IPS-18c (cell line): ENCODE results near the gene COX7A1.

Source experiments
- H3K4me3 ChIP-seq: 2 replicates; pipeline ENCODE4 v1.7.0; 2013; ENCODE audit warnings: low read depth, mild to moderate bottlenecking, low read length, moderate library complexity; ENCODE audit not compliant: insufficient read depth
- H3K9me3 ChIP-seq: one replicate; pipeline ENCODE4 v1.6.1; 2013; ENCODE audit warnings: mild to moderate bottlenecking, low read length, moderate library complexity; ENCODE audit not compliant: control insufficient read depth, insufficient read depth

Gene COX7A1

DNA sequence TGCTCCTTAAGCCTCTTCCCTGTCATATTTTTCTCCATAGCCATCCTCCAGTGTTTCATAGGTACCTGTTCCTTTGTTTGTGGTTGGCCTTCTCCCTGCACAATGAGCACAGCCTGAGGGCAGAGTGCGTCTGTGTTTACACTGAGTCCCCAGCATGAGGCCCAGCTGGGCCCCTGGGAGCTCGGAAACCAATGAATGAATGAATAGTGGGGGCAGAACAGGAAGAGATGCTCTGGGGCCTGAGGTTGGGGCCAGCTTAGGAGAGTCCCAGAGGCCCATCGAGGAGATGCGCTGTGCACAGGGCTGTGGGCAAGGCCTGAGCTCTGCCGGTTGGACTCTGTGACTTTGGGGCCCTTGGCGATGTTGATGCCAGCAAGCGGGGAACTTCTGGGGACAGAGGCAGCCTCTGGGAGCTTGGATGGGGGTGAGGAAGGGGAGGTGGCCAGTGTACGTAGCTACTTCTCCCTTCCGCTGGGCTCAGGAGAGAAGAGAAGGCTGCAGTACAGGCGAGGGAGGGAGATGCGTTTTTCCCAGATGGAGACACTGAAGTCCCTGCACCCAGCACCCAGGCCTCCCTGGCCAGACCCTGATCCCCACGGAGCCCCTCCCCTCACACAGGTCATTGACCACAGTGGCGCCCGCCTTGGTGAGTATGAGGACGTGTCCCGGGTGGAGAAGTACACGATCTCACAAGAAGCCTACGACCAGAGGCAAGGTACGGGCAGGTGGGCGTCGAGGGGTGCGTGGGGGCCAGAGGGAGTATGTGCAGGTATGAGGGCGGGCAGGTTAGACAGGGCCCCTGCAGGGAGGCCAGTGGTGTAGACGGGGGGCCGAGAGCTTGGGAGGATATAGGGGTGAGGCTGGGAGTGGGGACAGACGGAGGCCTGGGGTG, 31.9 kb downstream of the COX7A1 start:
- no peaks in the 10 kb centered on the region for H3K9me3 ChIP-seq
- no peak overlapping the region; the same call in 1 of the 2 replicates for H3K4me3 ChIP-seq

DNA sequence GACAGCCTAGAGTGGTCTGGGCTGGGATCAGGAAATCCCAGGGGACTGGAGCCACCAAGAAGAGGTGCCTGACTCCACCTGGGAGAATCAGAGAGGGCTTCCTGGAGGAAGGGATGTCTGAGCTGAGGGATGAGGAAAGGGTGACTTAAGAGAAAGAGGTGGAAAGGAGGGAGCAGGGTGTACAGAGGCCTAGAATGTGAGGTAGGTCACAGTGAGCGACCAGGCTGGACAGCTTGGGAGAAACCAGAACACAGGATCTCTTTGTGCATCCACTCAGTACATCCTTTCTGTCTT, 36.0 kb downstream of the COX7A1 start:
- Histone ChIP-seq H3K9me3 (no peaks in the 10 kb centered on the region), H3K4me3 (peak overlapping the region; percentile 88)

DNA sequence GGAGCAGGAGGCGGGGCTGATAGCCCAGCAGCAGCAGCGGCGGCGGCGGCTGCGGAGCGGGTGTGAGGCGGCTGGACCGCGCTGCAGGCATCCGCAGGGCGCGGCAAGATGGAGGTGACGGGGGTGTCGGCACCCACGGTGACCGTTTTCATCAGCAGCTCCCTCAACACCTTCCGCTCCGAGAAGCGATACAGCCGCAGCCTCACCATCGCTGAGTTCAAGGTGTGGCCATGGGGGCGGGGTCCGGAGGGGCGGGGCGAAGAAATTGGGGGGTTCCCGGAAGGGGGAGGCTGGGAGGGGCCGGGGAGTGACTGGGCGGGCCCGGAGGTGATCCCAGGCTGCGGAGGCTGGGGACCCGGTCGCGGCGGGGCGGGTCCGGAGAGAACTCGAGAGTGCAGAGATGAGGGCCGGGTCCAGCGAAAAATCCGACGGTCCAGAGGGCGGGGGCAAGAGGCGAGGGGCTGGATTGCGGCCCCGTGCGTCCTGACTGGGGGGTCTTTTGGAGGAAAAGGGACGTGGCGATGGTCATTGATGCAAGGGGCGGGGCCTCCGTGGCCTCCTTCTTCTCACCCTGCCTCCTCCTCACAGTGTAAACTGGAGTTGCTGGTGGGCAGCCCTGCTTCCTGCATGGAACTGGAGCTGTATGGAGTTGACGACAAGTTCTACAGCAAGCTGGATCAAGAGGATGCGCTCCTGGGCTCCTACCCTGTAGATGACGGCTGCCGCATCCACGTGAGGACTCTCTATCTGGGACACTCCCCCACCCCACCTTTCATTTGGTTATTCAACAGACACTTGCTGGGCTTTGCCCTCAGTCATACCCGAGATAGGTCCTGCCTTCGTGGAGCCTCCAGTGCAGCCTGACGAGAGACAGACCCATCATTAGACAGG, 36.5 kb downstream of the COX7A1 start, which contains the start of gene TBCB:
TBCB (plus strand) TSS at position 16 of the 891 bp plus-strand sequence; CDS start at position 109, 93 bp downstream.
- no peaks in the 10 kb centered on the region for H3K9me3 ChIP-seq
- H3K4me3 ChIP-seq, result peak within 1 kb of the TSS; percentile 88

DNA sequence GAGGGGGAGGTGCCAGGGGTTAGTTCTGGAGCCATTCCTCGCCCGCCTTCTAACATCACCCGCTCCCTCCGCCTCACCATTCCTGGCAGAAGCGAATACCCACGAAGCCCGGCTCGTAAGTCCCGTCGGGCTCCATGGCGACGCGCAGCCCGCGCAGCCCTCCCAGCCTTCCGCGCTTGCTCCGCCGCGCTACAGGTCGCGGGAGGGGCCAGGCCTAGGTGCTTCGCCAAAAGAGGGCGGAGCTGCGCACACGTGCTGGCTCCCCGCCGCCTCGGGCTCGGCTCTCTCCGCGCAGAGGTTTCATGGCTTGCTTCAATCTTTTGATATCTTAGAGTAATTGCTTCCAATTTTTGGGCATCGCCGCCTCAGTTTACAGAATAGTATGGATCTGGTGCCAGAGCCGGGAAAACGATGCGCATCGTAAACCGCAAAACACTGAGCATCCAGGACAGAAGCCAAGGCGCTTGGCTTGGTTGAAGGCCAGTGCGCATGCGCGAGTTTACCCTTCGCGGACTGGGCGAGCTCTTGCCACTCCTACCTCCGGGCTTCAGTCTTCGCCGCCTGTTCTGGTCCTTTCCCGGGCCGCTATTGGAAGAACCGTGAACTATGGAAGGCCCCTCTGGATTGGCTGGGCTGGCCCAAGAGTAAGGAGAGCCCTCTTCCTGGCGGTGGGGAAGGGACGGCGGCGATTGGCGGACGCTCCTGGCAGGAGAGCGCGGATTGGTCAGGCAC, 37.4 kb downstream of the COX7A1 start, which contains the start of gene POLR2I:
POLR2I (minus strand) TSS at position 155 of the 732 bp plus-strand sequence; CDS start at position 136, 19 bp downstream.
- Histone ChIP-seq H3K9me3 (no peaks in the 10 kb centered on the region), H3K4me3 (peak within 1 kb of the TSS; percentile 88)

DNA sequence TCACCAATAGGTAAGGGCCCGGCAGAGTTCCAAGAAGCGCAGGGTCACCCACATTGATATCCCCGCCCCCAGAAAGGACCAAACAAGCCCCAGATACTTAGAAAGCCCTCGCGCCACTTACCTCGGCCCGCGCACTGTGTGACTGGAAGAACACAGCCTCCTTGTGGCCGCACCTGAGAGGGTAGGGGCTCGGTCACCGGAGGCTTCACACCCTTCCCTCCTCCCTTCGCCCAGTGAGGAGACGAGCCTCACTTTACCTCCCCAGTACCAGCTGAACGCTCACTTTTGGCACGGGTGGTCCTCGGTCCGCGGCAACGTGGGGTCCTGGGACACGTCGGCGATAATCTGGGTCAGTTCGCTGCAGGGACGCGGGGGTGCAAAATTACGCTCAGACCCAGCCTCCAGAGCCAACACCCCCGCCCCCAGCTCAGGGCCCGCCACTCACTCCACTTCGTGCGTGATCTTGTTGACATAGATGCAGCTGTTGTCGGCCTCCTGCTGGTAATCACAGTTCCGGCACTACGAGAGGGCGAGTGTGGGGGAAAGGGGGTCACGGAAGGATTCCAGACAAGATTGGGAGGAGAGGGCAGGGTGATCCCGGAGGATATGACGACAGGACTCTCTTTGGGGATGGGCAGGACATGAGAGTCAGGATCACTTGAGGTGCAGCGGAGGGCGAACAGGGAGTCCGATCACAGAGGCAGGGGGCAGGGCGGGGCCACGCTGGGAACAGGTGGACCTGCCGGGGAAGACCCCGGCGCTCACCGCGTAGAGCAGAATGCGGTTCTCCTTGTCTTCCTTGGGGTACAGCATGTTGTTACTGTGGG, 38.1 kb downstream of the COX7A1 start:
- peak overlapping the region; percentile 88 for H3K4me3 ChIP-seq
- H3K9me3 ChIP-seq, result no peaks in the 10 kb centered on the region

DNA sequence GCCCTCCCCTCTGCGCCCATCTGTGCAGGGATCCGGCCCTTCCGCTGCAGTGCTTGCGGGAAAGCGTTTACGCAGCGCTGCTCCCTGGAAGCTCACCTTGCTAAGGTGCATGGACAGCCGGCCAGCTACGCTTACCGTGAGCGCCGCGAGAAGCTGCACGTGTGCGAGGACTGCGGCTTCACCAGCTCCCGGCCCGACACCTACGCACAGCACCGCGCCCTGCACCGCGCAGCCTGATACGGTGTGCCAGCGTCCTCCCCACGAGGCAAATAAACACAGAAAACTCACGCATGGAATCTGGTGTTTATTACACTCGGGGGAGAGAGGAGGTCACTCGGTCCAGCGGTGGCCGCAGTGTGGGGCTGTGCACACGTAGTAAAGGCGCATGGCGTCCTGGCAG, 38.8 kb downstream of the COX7A1 start:
- no peaks in the 10 kb centered on the region for H3K9me3 ChIP-seq
- H3K4me3 ChIP-seq, result peak overlapping the region; percentile 88; the same call in 1 of the 2 replicates

DNA sequence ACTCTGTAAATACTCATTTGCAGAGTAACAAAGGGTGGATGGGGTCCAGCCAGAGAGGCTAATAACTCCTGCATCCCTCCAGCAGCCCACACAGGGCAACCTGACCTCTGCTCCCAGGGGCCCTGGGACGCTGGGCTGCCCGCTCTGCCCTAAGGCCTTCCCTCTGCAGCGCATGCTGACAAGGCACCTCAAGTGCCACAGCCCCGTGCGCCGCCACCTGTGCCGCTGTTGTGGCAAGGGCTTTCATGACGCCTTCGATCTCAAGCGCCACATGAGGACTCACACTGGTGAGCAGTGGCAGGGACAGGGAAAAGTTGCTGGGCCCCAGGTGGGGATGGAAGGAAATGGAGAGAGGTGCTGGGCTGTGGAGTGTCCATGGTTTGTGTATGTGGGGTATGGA, 39.6 kb downstream of the COX7A1 start:
- no peak overlapping the region for H3K4me3 ChIP-seq
- no peaks in the 10 kb centered on the region for H3K9me3 ChIP-seq

DNA sequence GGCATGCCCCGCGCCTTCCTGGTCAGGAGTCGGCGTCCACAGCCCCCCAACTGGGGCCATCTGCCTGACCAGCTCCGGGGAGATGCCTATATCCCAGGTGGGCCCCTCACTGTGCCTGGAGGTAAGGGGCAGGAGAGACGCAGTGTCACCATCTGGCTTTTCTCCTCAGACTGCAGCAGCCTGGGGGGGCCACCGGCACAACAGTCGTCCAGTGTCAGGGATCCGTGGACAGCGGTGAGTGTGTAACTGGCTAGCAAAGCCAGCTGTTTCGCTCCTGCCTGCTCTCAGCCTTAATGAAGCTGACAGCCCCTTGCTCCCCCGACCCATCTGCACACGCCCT, 41.1 kb downstream of the COX7A1 start:
- Histone ChIP-seq H3K9me3 (no peaks in the 10 kb centered on the region), H3K4me3 (no peak overlapping the region)

DNA sequence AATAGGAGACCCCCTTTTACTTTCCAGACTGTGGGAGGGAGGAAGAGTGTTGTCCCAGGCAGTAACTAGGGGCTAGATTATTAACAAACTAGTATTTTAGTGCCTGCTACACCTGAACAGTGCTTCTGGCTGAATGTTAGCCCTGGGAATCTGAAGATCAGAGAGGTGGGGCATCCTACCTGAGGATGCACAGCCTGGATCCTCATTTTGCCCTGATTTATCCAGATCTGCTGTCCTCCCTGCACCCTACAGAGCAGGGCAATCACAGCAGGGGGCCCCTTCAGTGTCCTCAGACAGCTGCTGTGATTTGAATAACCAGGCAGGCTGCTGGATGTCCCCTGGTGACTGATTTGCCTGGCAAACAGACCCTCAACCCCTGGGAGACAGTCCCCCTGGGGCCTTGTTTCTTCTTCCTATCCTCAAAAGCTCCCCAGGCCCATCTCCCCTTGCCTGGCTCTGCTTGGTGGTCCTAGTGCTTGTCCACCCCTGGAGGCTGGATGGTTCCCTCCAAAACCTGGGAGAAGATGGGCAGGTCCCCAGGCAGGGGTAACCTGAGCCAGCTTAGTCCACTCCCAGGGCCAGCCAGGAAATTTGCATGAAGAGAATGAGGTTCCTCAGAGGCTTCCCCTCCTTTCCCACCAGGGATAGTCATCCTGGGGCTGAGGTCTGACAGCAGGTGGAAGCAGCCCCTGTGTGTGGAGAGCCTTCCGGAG, 41.6 kb downstream of the COX7A1 start, which contains the start of gene OVOL3:
OVOL3 (plus strand) TSS at position 657 of the 713 bp plus-strand sequence. CDS start 60 bp downstream, outside the sequence.
- Histone ChIP-seq H3K4me3 (no peak within 1 kb of the TSS), H3K9me3 (no peaks in the 10 kb centered on the region)

DNA sequence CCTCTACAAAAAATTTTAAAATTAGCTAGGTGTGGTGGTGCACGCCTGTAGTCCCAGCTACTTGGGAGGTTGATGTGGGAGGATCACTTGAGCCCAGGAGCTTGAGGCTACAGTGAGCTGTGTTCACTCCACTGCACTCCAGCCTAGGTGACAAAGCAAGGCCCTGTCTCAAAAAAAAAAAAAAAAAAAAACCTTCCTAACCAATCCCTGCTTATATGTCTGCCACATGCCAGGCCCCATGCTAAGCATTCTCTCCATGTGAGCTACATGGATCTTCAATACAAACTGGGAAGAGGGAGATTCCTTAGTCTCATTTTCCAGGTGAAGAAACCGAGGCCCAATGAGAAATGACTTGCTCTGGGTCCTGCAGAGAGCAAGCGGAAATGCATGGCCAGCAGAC, 43.6 kb downstream of the COX7A1 start:
- Histone ChIP-seq H3K9me3 (no peaks in the 10 kb centered on the region), H3K4me3 (no peak overlapping the region)

DNA sequence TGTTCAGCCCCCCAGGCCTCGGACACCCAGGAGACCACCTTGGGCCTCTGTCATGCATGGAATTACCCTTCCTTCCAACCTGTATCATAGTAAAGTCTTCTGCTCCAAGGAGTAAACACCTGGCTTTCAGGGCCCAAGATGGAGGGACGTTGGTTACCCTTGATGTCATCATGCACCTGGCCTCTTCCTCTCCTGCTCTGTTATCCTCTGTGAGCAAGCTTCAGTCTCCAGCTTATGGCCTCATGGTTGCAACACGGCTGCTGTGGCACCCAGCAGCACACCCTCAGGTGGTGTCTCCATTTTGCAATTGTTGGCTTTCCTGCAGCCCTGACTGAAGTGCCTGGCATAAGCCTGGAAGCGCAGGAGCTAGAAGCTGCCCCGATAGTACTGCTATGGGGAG, 45.3 kb downstream of the COX7A1 start:
- Histone ChIP-seq H3K9me3 (no peaks in the 10 kb centered on the region), H3K4me3 (no peak overlapping the region)

DNA sequence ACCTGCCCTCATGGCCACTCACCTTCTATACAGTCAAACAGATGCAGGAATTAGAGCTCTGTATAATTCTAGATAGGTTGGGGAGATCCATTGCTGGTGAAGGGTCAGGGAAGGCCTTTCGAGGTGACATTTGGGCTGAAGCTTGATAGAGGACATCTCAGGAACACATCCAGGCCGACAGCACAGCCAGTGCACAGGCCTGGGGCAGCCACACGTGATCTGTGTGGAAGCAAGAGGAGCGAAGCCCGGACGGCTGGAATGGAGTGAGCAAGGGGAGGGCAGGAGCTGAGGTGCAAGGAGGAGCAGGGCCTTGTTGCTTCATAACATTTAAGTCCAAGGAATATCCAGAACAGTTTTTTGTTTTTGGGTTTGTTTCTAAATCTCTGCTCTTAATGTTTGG, 45.8 kb downstream of the COX7A1 start:
- Histone ChIP-seq H3K9me3 (no peaks in the 10 kb centered on the region), H3K4me3 (no peak overlapping the region)

DNA sequence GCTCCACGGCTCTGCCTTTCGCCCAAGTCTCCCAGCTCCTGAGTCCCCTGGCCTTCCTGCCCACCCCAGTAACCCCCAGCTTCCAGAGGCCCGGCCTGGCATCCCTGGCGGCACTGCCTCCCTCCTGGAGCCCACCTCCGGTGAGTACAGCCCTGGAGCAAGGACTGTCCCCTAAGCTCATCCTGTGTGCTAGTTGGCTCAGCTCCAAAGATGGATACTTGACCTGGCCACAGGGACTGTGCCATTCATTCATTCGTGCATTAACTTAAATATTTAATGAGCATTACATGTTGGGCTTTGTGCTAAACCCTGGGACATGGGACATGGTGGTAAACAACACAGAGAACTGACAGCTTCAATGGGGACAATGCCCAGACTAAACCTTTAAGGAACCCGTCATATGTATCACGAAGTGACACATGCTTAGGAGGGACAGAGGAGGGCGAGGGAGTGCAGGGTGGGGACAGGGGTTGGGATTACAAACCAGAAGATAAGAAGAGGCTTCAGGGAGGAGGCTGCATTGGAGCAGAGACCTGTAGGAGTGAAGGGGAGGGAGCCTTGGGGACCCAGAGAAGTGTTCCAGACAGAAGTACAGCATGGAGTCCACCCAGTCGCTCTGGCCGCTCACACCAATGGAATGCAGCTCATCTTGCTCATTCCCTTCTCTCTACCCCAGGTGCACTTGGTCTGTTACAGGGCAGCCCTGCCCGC, 48.2 kb downstream of the COX7A1 start:
- H3K4me3 ChIP-seq, result no peak overlapping the region
- peaks cover 4% of the 10 kb centered on the region for H3K9me3 ChIP-seq

DNA sequence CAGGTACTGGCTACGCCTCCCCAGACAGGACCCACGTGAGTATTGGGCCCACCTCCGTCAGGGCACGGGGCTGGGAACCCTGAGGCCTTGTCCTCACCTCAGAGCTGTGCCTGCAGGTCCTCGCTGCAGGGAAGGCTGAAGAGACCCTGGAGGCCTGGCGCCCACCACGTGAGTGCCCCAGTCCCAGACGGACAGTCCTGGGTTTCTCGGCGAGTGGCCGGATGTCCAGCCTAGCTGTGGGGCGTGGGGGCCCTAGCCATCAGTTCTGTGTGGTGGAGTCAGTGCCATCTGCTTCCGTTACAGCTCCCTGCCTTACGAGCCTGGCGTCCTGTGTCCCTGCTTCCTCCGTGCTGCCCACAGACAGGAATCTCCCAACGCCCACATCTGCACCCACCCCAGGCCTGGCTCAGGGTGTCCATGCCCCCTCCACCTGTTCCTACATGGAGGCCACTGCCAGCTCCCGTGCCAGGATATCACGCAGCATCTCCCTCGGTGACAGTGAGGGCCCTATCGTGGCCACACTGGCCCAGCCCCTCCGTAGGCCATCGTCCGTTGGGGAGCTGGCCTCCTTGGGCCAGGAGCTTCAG, 49.1 kb downstream of the COX7A1 start:
- H3K4me3 ChIP-seq, result no peak overlapping the region
- H3K9me3 ChIP-seq, result peaks cover 4% of the 10 kb centered on the region
